H1 (cell line): ENCODE data around the gene CYB561D2. TPM values are rescaled to one million over a fixed set of nuclear protein-coding genes. Genes with fewer than 3 reads are reported as not detected.

Experiments used
- CTCF ChIA-PET: fragments of 300-600 bp; sonication (Branson Sonifier 250); formaldehyde crosslinking; loops from one replicate; lab custom pipeline; 2021; ENCODE audit not compliant: partially characterized antibody; lab: Charles Lee
- POLR2A ChIA-PET: fragments of 300-600 bp; sonication (Branson Sonifier 250); formaldehyde crosslinking; loops from one replicate; lab custom pipeline; 2021; ENCODE audit warnings: inconsistent platforms; ENCODE audit not compliant: partially characterized antibody; lab: Charles Lee
- DNase-seq, 2 experiments: peaks; one replicate each; pipeline versions ENCODE4 v3.0.0 to v3.0.0-alpha.2; 2010 to 2022; ENCODE audit warnings: low spot score in 2 of 2, low read depth in 1 of 2, mixed read lengths in 1 of 2
- FAIRE-seq: peaks from 2 replicates; lab custom pipeline; 2011; peaks lifted over from hg19 to GRCh38; lab: Jason Lieb, UNC
- H2AFZ ChIP-seq: 2 replicates; pipeline ENCODE4 v1.8.1; 2012; ENCODE audit warnings: low read length, inconsistent platforms
- H2AK5ac ChIP-seq: 2 replicates; pipeline ENCODE4 v1.6.1; 2013; ENCODE audit warnings: low read depth, low read length
- H2BK120ac ChIP-seq: replicated peaks from 2 replicates; pipeline ENCODE3; 2013; ENCODE audit warnings: low read depth, low read length, inconsistent platforms
- H2BK12ac ChIP-seq: 2 replicates; pipeline ENCODE4 v1.6.1; 2013; ENCODE audit warnings: low read depth, low read length
- H2BK15ac ChIP-seq: 2 replicates; pipeline ENCODE4 v1.6.1; 2013; ENCODE audit warnings: low read length
- H2BK20ac ChIP-seq: 2 replicates; pipeline ENCODE4 v1.6.1; 2013; ENCODE audit warnings: low read length
- H2BK5ac ChIP-seq: 2 replicates; pipeline ENCODE4 v1.6.1; 2013; ENCODE audit warnings: low read depth, low read length
- H3K14ac ChIP-seq: 2 replicates; pipeline ENCODE4 v1.6.1; 2013; ENCODE audit warnings: inconsistent platforms; ENCODE audit not compliant: insufficient read length
- H3K18ac ChIP-seq: 2 replicates; pipeline ENCODE4 v1.6.1; 2013; ENCODE audit warnings: low read length; ENCODE audit errors: extremely low read depth
- H3K23ac ChIP-seq: 2 replicates; pipeline ENCODE4 v1.6.1; 2013; ENCODE audit warnings: inconsistent platforms; ENCODE audit not compliant: insufficient read length
- H3K23me2 ChIP-seq: 2 replicates; pipeline ENCODE4 v1.6.1; 2013; ENCODE audit warnings: low read depth, low read length
- H3K27ac ChIP-seq: 2 replicates; pipeline ENCODE4 v1.6.1; 2011; ENCODE audit warnings: low read depth, low read length, inconsistent platforms
- H3K27me3 ChIP-seq, 4 experiments: replicated peaks in 1 of 4; 1 replicate in 1 of 4; 2 replicates in 3 of 4; pipeline versions ENCODE4 v1.6.1 to v1.8.1; 2011 to 2013; ENCODE audit warnings: low read length in 3 of 4, mild to moderate bottlenecking in 3 of 4, inconsistent platforms in 2 of 4, mixed read lengths in 2 of 4, moderate library complexity in 1 of 4; ENCODE audit not compliant: control insufficient read depth in 3 of 4, insufficient read depth in 3 of 4; ENCODE audit errors: extremely low read depth in 1 of 4
- H3K36me3 ChIP-seq, 4 experiments: 2 replicates each; pipeline versions ENCODE4 v1.6.1 to v1.8.1; 2011 to 2013; ENCODE audit warnings: mild to moderate bottlenecking in 4 of 4, low read length in 3 of 4, moderate library complexity in 2 of 4, control low read depth in 1 of 4, inconsistent platforms in 1 of 4; ENCODE audit not compliant: insufficient read depth in 4 of 4, control insufficient read depth in 2 of 4
- H3K4ac ChIP-seq: replicated peaks from 2 replicates; pipeline ENCODE3; 2013; ENCODE audit warnings: low read length, low read depth, mixed read lengths, inconsistent platforms; ENCODE audit not compliant: insufficient read length
- H3K4me1 ChIP-seq, 4 experiments: replicated peaks in 1 of 4; 1 replicate in 1 of 4; 2 replicates in 3 of 4; pipeline versions ENCODE4 v1.6.1 to v1.8.1; 2011 to 2013; ENCODE audit warnings: low read length in 3 of 4, inconsistent platforms in 2 of 4, mixed read lengths in 1 of 4; ENCODE audit not compliant: insufficient read depth in 4 of 4, control insufficient read depth in 3 of 4
- H3K4me2 ChIP-seq, 2 experiments: 2 replicates each; pipeline versions ENCODE4 v1.6.1 to v1.8.1; 2011 to 2013; ENCODE audit warnings: low read depth in 2 of 2, low read length in 2 of 2, control low read depth in 1 of 2, inconsistent platforms in 1 of 2, mild to moderate bottlenecking in 1 of 2; ENCODE audit not compliant: insufficient read depth in 1 of 2
- H3K4me3 ChIP-seq, 4 experiments: fragments of 200-600, 300-600 bp in 1 of 4; sonication (generic), shearing (Covaris generic), sonication (Bioruptor Twin) in 1 of 4; 2 replicates each; pipeline versions ENCODE4 v1.5.1 to v1.8.1; 2011 to 2016; ENCODE audit warnings: low read length in 4 of 4, low read depth in 3 of 4, control low read depth in 2 of 4, inconsistent platforms in 2 of 4, mild to moderate bottlenecking in 2 of 4, mixed read lengths in 1 of 4, moderate library complexity in 1 of 4; ENCODE audit not compliant: insufficient read depth in 2 of 4; ENCODE audit errors: extremely low read depth in 1 of 4
- H3K56ac ChIP-seq: replicated peaks from 2 replicates; pipeline ENCODE3; 2013; ENCODE audit warnings: low read depth, mild to moderate bottlenecking, mixed read lengths, low read length, inconsistent platforms; ENCODE audit not compliant: insufficient read length
- H3K79me1 ChIP-seq: 2 replicates; pipeline ENCODE4 v1.6.1; 2013; ENCODE audit warnings: low read depth, low read length, control low read depth
- H3K79me2 ChIP-seq, 2 experiments: 2 replicates each; pipeline versions ENCODE4 v1.6.1 to v1.8.1; 2012 to 2013; ENCODE audit warnings: low read length in 2 of 2, mild to moderate bottlenecking in 2 of 2, inconsistent platforms in 1 of 2; ENCODE audit not compliant: insufficient read depth in 2 of 2, control insufficient read depth in 1 of 2
- H3K9ac ChIP-seq, 4 experiments: replicated peaks in 1 of 4; 1 replicate in 1 of 4; 2 replicates in 3 of 4; pipeline versions ENCODE4 v1.6.1 to v1.8.1; 2011 to 2013; ENCODE audit warnings: low read depth in 3 of 4, low read length in 3 of 4, control low read depth in 2 of 4, mild to moderate bottlenecking in 2 of 4, moderate library complexity in 2 of 4, inconsistent platforms in 1 of 4; ENCODE audit errors: extremely low read depth in 1 of 4
- H3K9me3 ChIP-seq, 2 experiments: 2 replicates each; pipeline versions ENCODE4 v1.6.1 to v1.8.1; 2012 to 2013; ENCODE audit warnings: mild to moderate bottlenecking in 2 of 2, moderate library complexity in 2 of 2, control low read depth in 1 of 2, inconsistent platforms in 1 of 2, low read depth in 1 of 2, low read length in 1 of 2, mixed read lengths in 1 of 2; ENCODE audit not compliant: insufficient read depth in 2 of 2
- H4K20me1 ChIP-seq, 2 experiments: replicated peaks in 1 of 2; 2 replicates each; pipeline versions ENCODE3 to v1.8.1; 2011 to 2013; ENCODE audit warnings: inconsistent platforms in 2 of 2, low read length in 2 of 2, mild to moderate bottlenecking in 1 of 2; ENCODE audit not compliant: insufficient read depth in 2 of 2, control insufficient read depth in 1 of 2
- H4K5ac ChIP-seq: 2 replicates; pipeline ENCODE4 v1.6.1; 2013; ENCODE audit warnings: low read length, low read depth, mixed read lengths, inconsistent platforms; ENCODE audit not compliant: insufficient read length
- H4K8ac ChIP-seq: 2 replicates; pipeline ENCODE4 v1.8.0; 2013; ENCODE audit warnings: mild to moderate bottlenecking, moderate library complexity, low read length, inconsistent platforms; ENCODE audit not compliant: insufficient read depth; ENCODE audit errors: extremely low read depth
- H4K91ac ChIP-seq: replicated peaks from 2 replicates; pipeline ENCODE3; 2013; ENCODE audit warnings: low read length, mixed read lengths, inconsistent platforms; ENCODE audit not compliant: insufficient read length
- TAF7 ChIP-seq: optimal IDR thresholded peaks from 2 replicates; pipeline ENCODE3; 2011; ENCODE audit warnings: low read depth, mild to moderate bottlenecking, inconsistent platforms, low read length, moderate library complexity, borderline replicate concordance
- WGBS, 2 experiments: shearing (Covaris generic) in 1 of 2; methylation state at CpG; one replicate each; pipeline versions ENCODE4 v1.1.6 to v1.1.7; 2013 to 2015; ENCODE audit warnings: low lambda C conversion rate in 2 of 2, mixed read lengths in 2 of 2, inconsistent platforms in 1 of 2, low coverage in 1 of 2, missing lambda C conversion rate in 1 of 2; ENCODE audit not compliant: insufficient replicate concordance in 2 of 2, insufficient coverage in 1 of 2, insufficient read length in 1 of 2; ENCODE audit errors: extremely low coverage in 1 of 2, missing lambda C conversion rate in 1 of 2; 5-methylcytosine and 5-hydroxymethylcytosine counted together
- polyA plus RNA-seq, 7 experiments: library from polyadenylated mRNA; depleted of rRNA in 3 of 7; stranded (reverse) in 5 of 7; unstranded in 2 of 7; fragments of >200 nt in 5 of 7; fragments of 200-250 nt in 2 of 7; gene quantifications; 1 replicate in 5 of 7; 2 replicates in 1 of 7; 4 replicates in 1 of 7; pipeline versions ENCODE4 v1.2.1 to v1.2.3, GENCODE V29; 2011 to 2013; ENCODE audit warnings: missing spikeins in 2 of 7, mixed read lengths in 2 of 7
- total RNA-seq: library from RNA; stranded (reverse); fragmentation: NEBNext Ultra II Directional; extraction: Animal tissue kit (Norgen Biotek cat#: 25700); gene quantifications from 2 replicates; pipeline ENCODE4 v1.2.1, GENCODE V29; 2021

Gene CYB561D2
- total and polyA plus RNA-seq, 2 of the 8 experiments (the other 6 are each of a cell fraction or from before 2014, with no cell fraction given): 9.8 to 34.0 TPM

- Histone ChIP-seq H3K4me2 (peak overlapping the region; percentile 72 to 87; a peak in 3 of 4 replicates), H3K79me1 (peaks cover 16% of the 10 kb centered on the region), H3K4me3 (peak overlapping the region in 2 of 4 experiments; percentile 19 to 75; a peak in 2 of 8 replicates), H3K4ac (no peak overlapping the region), H4K91ac (no peak overlapping the region), H3K18ac (no peak overlapping the region), H3K27ac (no peak overlapping the region), H2AK5ac (no peak overlapping the region), H2BK20ac (no peak overlapping the region), H3K14ac (no peak overlapping the region), H4K20me1 (peaks cover 9 to 22% of the 10 kb centered on the region in 2 experiments), H2AFZ (no peak overlapping the region), H2BK12ac (no peak overlapping the region), H3K27me3 (no peaks in the 10 kb centered on the region), H2BK120ac (no peak overlapping the region), H3K23me2 (peaks cover 10% of the 10 kb centered on the region; the same call in 1 of the 2 replicates), H4K8ac (no peak overlapping the region), H3K4me1 (peaks cover 0 to 16% (median 8%) of the 10 kb centered on the region in 4 experiments; a peak in 6 of 7 replicates), H3K56ac (no peak overlapping the region), H2BK15ac (no peak overlapping the region), H3K9me3 (no peaks in the 10 kb centered on the region), H3K79me2 (peaks cover 0 to 26% of the 10 kb centered on the region in 2 experiments; a peak in 2 of 4 replicates), H3K9ac (no peak overlapping the region; a peak in 1 of 7 replicates), H2BK5ac (no peak overlapping the region), H3K23ac (no peak overlapping the region), H3K36me3 (peaks cover 3 to 10% (median 5%) of the 10 kb centered on the region in 4 experiments; a peak in 5 of 8 replicates), H4K5ac (no peak overlapping the region)
- ChIA-PET CTCF (interaction anchor here (0.6 to 13.4 kb wide), 16 partner anchors 8 to 257 kb away, joined by 3 to 136 read pairs (median 4); partner anchors contain the start of genes RASSF1 and ZMYND10), POLR2A (interaction anchor here (1.0 to 2.0 kb wide), 4 partner anchors 9 to 62 kb away, joined by 3 to 6 read pairs (median 4); no protein-coding TSS in a partner anchor)
- WGBS, 2 experiments: 95% methylated on average over 1 of the region's 1 CpG; no CpG with 5 or more reads in 1 of the 2 experiments
- DNase-seq (no peak), FAIRE-seq (no peak)
- no peak for TF ChIP-seq TAF7
These were observed 6.8 kb downstream of the CYB561D2 start for GRCh38 chr3:50357481-50357880.
